Thyroid gland (tissue), 4 donors: ENCODE results near the gene CCR9. TPM values are rescaled to one million over a fixed set of nuclear protein-coding genes. Genes with fewer than 3 reads are reported as not detected.

Source experiments
- DNase-seq, 2 donors: peaks; one replicate each; pipeline ENCODE4 v3.0.0-alpha.2; 2019
- H3K27ac ChIP-seq, 3 donors: fragments of 200-600 bp; sonication (generic); 1 replicate in 2 of 3; 2 replicates in 1 of 3; pipeline ENCODE4 v1.5.1; 2016 to 2019; ENCODE audit warnings: mild to moderate bottlenecking in 1 of 3, moderate library complexity in 1 of 3
- H3K27me3 ChIP-seq: fragments of 200-600 bp; sonication (generic); one replicate; pipeline ENCODE4 v1.5.1; 2019
- H3K36me3 ChIP-seq, 2 donors: fragments of 200-600 bp; sonication (generic); one replicate each; pipeline ENCODE4 v1.5.1; 2016 to 2019
- H3K4me1 ChIP-seq, 2 donors: fragments of 200-600 bp; sonication (generic); one replicate each; pipeline ENCODE4 v1.5.1; 2017 to 2019
- H3K4me3 ChIP-seq, 3 donors: fragments of 200-600 bp; sonication (generic); replicated peaks in 1 of 3; 1 replicate in 2 of 3; 2 replicates in 1 of 3; pipeline ENCODE4 v1.5.1; 2016; ENCODE audit warnings: mild to moderate bottlenecking in 1 of 3
- H3K9me3 ChIP-seq: fragments of 200-600 bp; sonication (generic); one replicate; pipeline ENCODE4 v1.5.1; 2017
- CTCF ChIP-seq, 6 experiments: fragments of 200-600 bp in 3 of 6; fragments of 450-650 bp in 3 of 6; sonication (generic) in 3 of 6; IDR thresholded peaks; one replicate each; pipeline ENCODE4 v1.5.1; 2016 to 2019; ENCODE audit warnings: antibody characterized with exemption in 6 of 6, mild to moderate bottlenecking in 2 of 6, inconsistent platforms in 1 of 6, moderate library complexity in 1 of 6
- POLR2A ChIP-seq, 2 donors: fragments of 450-650 bp; IDR thresholded peaks; one replicate each; pipeline ENCODE4 v1.6.1; 2017; ENCODE audit warnings: antibody characterized with exemption in 2 of 2, mild to moderate bottlenecking in 2 of 2, moderate library complexity in 1 of 2
- WGBS, 2 donors: methylation state at CpG; one replicate each; pipeline ENCODE4 v1.1.5; 2017; 5-methylcytosine and 5-hydroxymethylcytosine counted together
- intact Hi-C: fragments of 100-400 bp; cut with DNase I; formaldehyde crosslinking; loops from one replicate; pipeline ENCODE4 v1.15.1; 2023
- total RNA-seq, 4 donors: library from RNA; depleted of rRNA; stranded (reverse); fragments of >200 nt; gene quantifications; one replicate each; pipeline ENCODE4 v1.2.3, GENCODE V29; 2016

CCR9 gene
- not detected for total RNA-seq

- H3K27ac ChIP-seq, result no peak within 1 kb of the TSS
- no peaks in the 10 kb centered on the region for H3K27me3 ChIP-seq
- H3K4me1 ChIP-seq, result peaks cover 3% of the 10 kb centered on the region in 2 donors
- no peaks in the 10 kb centered on the region for H3K9me3 ChIP-seq
- no peak within 1 kb of the TSS for H3K4me3 ChIP-seq
- no peaks in the 10 kb centered on the region for H3K36me3 ChIP-seq
- 79 to 89% methylated on average over 8 to 9 of the region's 9 CpGs for WGBS, 2 donors
- intact Hi-C loops, result no loop called here
- no peak for TF ChIP-seq CTCF (IDR thresholded peaks at IDR 0.05)
- TF ChIP-seq POLR2A (IDR thresholded peaks at IDR 0.05), result no peak
- no peak for DNase-seq
Measured at GRCh38 chr3:45885979-45886705, at the start of gene CCR9. Gene CCR9, plus strand, starts transcription at chr3:45886543. Its CDS starts 8,391 bp downstream, at chr3:45894934.

- H3K4me3 ChIP-seq, result no peak overlapping the region
- WGBS, 2 donors, result 57 to 85% methylated on average over 1 of the region's 1 CpG
- intact Hi-C loops, result loop anchor here (10.0 kb wide), 1 partner anchor 74 kb away; no protein-coding TSS in a partner anchor
Measured at GRCh38 chr3:45838466-45838865, 47.9 kb upstream of the CCR9 start.

GRCh38 chr3:45841420-45841756 lies 45.0 kb upstream of the CCR9 start:
- DNase-seq, result peak in 1 of 2 donors; percentile 10
- Histone ChIP-seq H3K27me3 (no peaks in the 10 kb centered on the region), H3K4me1 (peaks cover 12 to 19% of the 10 kb centered on the region in 2 donors), H3K36me3 (peaks cover 0 to 5% of the 10 kb centered on the region in 2 donors), H3K27ac (no peak overlapping the region), H3K4me3 (peak overlapping the region; percentile 63 to 86 (median 65)), H3K9me3 (no peaks in the 10 kb centered on the region)
- intact Hi-C loops, result no loop called here
- TF ChIP-seq CTCF (IDR thresholded peaks at IDR 0.05) (no peak), POLR2A (IDR thresholded peaks at IDR 0.05) (no peak)
- WGBS, 2 donors, result 0 to 1% methylated on average over 14 to 15 of the region's 15 CpGs

More at GRCh38 chr3:45838466-45838865, 47.9 kb upstream of the CCR9 start:
- Histone ChIP-seq H3K27me3 (no peaks in the 10 kb centered on the region), H3K4me1 (peaks cover 12 to 19% of the 10 kb centered on the region in 2 donors), H3K9me3 (no peaks in the 10 kb centered on the region), H3K27ac (no peak overlapping the region), H3K36me3 (peaks cover 19% of the 10 kb centered on the region in 2 donors)
- no peak for TF ChIP-seq CTCF (IDR thresholded peaks at IDR 0.05)
- TF ChIP-seq POLR2A (IDR thresholded peaks at IDR 0.05), result no peak
- no peak for DNase-seq

GRCh38 chr3:45841757-45842491 lies 44.4 kb upstream of the CCR9 start, which contains the start of gene LZTFL1:
Gene LZTFL1, minus strand, starts transcription at chr3:45842119. Its CDS starts 128 bp downstream, at chr3:45841991.
- peak within 1 kb of the TSS; percentile 63 to 86 (median 65) for H3K4me3 ChIP-seq
- H3K27me3 ChIP-seq, result no peaks in the 10 kb centered on the region
- DNase-seq, result peak; percentile 95
- TF ChIP-seq CTCF (IDR thresholded peaks at IDR 0.05) (no peak), POLR2A (IDR thresholded peaks at IDR 0.05) (peak in 1 of 2 donors; percentile 61)
- no peaks in the 10 kb centered on the region for H3K36me3 ChIP-seq
- H3K4me1 ChIP-seq, result peaks cover 12 to 19% of the 10 kb centered on the region in 2 donors
- intact Hi-C loops, result no loop called here
- H3K9me3 ChIP-seq, result no peaks in the 10 kb centered on the region
- 5 to 10% methylated on average over 19 to 42 of the region's 49 CpGs for WGBS, 2 donors
- no peak within 1 kb of the TSS for H3K27ac ChIP-seq
